ELR (cell line): ENCODE measurements around the gene HIF1A.
A peak's percentile ranks its signal among the peaks of the same experiment; 100 is the strongest.
"Not testable (repeated sequence)": the region's sequence is repeated elsewhere in the genome, so short reads cannot be mapped to it uniquely, and the experiment has no call there.

Experiments used
- DNase-seq: peaks from one replicate; pipeline ENCODE4 v3.0.0-alpha.2; 2015; ENCODE audit warnings: low read depth

HIF1A gene

DNA sequence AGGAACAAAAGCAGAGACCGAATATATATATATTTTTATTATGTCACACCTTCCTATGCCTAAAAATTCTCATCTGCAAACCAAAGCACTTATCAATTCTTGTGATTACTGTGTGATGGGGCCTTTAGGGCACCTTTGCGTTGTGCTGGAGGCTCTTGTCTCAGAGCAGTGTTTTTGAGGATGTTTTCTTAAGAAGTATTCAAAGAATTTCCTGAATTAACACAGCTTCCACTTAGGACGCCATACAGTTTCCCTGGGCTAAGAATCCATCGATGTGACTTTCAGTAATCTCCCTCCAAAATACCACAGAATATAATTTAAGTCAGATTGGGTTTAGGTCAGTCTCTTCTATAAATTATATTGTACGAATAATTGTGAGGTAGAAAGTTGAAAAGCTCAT, 22.0 kb upstream of the HIF1A start:
- no peak for DNase-seq

DNA sequence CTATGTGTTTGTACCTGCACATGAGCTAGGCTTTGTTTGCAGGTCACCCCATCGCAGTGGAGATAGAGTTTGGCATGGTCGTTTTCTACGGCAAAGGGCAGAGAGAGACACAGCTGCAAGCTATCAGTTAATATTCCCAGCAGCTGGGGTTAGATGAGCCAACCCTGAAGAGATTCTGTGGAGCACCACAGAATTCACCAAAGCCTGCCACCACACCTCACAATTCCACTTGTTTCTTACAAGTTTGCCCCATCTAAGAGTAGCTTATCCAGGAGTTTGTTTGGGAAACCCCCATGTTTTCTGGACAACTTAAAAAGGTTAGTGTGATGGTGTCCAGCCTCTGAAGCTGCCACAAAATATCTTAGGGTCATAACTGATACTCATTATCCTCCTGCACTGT, 20.0 kb upstream of the HIF1A start:
- no peak for DNase-seq

DNA sequence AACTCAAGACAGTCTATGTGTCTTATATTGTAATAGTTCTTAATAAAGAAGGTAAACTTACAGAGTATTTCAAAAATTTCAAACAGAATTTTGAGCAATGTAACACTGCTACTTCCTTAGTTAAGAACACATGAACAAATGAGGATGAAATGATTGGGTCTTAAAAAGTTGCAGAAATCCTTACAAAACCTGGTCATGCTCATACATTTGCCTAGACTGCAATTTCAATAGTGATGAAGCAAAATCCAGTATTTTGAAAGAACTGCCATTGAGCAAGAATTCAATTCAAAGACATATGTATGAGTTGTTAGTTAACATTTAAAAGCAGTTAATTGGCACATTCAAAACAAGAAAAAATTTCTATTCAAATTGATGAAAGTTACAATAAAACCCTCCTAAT, 17.8 kb upstream of the HIF1A start:
- DNase-seq: no peak

DNA sequence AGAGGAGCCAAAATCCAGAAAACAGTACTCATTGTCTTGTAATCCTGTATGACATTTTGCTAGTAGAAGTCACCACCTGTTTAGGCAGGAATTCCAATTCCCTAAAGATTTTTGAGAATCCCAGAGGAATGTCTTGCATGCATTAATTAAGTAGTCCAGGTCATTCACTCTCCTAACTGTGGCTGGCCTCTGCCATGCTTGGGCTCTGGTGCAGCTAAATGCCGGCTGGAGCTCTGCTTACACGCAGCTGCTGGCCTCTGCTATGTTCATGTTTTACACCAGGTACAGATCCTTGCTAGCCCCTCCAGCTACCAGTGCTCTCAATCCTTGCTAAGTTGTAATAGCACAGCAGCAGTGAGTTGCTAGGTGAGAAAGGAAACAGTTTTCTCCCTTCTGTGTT, 16.3 kb upstream of the HIF1A start:
- DNase-seq: no peak

DNA sequence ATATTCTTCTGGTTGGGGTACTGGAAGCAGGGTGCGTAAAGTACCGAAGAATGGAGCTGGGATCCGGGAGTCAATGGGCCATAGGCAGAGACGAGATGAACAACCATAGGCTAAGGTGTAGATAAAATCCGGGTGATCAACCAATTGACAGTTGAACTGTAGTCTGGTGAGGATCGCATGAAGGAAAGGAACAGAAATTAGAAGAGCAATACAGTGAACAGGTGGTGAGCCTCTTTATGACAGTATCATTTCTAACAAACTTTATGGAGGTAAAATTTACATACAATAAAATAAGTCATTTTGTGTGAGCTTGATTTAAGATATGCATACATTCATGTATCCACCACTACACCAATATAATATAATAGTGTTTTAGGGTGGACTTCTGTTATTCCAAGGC, 13.9 kb upstream of the HIF1A start:
- no peak for DNase-seq

DNA sequence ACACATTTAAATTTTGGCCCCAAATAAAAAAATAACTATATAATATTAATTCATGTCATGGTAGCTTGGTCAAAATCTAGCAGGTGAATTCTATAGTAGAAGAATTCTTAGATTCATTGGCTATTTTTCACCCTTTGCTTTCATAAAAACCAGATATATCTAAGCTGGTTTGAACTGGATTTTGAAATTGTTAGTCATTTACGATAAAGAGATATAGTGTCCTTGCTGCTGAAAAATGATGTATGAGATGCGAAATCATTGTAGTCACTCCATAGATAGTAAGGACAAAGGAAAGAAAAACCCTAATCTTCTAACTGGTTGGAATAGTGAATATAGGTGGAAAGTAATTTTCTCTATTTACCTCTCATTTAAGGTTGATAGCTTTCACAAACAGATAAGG, 12.2 kb upstream of the HIF1A start:
- no peak for DNase-seq

DNA sequence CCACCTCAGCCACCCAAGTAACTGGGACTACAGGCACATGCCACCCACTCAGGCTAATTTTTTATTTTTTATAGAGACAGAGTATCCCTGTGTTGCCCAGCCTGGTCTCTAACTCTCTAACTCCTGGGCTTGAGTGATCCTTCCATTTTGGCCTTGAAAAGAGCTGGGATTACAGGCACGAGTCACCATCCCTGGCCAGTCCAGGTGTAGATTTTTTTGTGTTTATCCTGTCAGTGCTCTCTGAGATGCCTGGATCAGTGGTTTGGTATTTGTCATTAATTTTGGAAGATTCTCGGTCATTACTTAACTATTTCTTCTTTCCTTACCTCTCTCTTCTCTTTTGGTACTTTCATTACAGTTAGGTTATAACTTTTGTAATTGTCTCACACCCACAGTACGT, 5.3 kb upstream of the HIF1A start:
- no peak for DNase-seq

DNA sequence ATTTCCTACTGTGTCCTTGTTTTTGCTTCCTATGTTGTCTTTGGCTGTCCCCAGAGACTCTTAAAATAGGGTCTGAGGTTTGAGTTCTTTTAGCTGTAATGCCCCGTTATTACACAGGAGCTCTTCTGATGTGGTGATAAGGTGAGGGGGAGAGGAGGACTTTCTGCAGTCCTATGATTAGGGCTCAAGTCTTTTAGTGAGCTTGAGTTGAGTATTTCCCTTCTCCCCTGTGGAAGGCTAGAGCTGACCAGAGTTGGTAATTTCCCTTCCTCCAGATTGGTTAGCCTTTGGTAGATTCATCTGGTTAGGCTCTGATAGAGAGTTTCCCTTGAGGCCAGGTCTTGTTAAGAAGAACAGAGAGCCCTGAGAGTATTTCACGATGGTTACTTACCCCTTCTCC, 4.3 kb upstream of the HIF1A start:
- no peak for DNase-seq

DNA sequence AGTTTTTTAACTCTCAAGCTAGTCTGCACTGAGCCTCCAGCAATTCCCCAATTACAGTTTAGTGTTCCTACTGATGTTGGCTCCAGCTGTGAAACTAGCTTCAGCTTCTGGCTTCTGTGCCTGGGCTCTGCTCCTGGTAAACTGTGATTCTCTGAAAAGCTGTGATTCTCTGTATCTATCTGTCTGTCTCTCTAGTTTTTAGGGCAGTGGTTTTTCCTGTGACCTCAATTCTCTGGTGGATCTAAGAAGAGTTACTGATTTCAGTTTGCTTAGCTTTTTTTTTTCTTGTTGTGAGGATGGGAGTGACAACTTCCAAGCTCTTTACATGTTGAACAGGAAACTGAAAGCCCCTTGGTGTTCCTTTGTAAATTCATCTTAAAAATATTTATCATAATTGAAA, 3.8 kb upstream of the HIF1A start:
- no peak for DNase-seq

DNA sequence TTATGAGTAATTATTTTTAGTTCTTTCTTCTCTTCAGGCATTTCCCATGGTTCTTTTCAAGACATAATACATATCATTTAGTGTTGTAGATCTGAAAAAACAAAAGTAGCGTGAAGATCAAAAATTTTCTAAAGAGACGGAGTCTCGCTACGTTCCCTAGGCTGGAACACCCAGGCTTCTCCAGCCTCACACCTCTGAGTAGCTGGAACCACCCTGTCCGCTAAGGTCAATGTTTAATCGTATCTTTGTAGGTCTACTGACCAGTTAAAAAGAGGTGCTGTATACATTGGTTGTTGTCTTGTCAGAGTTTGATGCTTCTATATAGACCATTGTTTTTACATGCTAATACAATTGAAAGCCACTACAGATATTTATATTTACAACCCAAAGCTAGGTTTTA, 1.3 kb upstream of the HIF1A start:
- DNase-seq: no peak

DNA sequence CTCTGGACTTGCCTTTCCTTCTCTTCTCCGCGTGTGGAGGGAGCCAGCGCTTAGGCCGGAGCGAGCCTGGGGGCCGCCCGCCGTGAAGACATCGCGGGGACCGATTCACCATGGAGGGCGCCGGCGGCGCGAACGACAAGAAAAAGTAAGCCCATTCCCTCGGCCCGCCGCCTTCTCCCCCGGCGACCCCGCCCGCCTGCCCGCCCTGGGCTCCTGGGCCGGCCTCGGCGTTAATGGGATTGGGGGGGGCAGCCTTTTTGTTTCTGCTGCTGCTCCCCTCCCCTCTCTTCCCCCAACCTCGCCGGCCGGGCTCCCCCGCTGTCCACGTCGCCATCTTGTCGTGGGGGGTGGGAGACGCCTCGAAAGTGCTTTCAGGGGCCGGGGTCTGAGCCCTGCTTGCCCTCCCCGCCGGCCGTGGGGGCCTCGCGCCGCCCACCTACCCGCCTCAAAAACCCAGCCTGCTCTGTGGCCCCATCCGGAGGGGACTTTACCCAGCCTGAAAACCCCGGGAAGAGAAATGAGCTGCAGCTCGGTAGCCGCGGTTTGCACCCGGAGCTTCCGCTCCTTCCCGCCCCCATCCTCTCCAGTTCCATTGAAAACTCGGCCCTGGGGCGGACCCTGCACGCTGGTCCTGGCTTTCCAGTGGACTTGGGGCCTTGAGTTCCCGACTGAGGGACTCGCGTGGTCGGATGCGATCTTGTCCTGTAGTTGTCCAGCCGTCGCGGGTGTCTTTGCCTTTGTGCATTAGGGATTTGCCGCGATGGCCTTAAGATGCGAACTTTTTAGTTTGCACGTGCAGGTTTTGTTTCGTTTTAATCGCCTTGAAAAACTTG, 598 bp downstream of the HIF1A start:
- peak; percentile 68 for DNase-seq

DNA sequence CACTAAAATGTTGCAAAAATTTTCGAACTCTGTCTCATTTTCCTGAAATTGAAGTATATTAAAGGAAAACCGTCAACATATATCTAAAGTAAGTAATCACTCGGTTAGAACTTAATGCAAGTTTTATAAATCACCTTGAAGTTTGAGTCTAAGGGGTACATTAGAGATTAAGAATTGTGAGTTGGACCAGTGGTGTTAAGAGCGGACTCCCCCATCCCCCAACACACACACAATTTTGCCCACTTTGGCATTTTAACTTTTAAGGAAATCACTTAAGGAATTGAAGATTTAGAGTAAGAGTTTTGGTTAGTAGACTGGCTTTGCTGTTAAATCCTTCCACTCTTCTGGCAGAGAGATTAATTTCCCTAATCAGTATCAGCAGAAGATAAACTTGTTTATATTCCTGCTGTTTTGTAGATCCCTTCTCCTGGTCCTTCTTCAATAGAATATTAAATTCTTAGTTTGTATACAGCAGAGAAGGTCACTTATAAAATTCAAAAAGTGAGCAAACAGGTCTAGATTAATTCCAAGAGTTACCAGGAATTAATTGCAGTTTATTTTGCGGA, 1.5 kb downstream of the HIF1A start:
- DNase-seq: peak; percentile 37

DNA sequence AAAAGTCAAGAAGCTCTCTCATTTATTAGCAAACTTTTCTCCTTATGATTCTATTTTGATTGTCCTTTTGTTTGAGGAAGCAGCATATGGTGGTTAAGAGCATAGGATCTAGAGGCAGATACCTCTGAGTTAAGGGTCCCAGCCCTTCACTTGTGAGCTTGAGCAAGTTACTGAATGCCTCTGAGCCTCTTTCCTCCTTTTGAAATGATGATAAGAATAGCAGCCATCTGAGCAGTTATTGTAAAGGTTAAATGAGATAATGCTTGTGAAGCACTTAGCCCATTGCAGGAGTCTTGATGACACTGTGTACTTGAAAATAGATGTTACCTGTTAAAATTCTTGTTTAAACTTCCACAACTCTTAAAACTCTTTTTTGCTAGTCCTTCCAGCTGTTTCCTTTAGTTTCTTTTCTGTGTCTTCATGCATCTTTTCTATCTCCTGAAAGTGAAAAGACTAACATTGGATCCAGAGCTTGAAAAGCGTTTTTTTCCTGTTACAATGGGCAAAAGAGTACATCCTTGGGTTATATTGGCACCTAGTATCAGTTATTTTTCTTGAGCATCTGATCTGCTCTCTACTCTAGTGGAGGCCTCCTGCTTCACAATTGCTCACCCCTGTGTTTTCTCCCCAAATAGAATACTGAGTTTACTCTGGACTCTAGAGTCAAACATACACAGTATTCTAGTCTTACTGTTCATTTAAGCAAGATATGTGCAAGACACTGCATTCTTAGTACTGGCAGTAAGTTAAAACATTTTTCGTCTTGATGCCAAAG, 3.1 kb downstream of the HIF1A start:
- peak; percentile 32 for DNase-seq

DNA sequence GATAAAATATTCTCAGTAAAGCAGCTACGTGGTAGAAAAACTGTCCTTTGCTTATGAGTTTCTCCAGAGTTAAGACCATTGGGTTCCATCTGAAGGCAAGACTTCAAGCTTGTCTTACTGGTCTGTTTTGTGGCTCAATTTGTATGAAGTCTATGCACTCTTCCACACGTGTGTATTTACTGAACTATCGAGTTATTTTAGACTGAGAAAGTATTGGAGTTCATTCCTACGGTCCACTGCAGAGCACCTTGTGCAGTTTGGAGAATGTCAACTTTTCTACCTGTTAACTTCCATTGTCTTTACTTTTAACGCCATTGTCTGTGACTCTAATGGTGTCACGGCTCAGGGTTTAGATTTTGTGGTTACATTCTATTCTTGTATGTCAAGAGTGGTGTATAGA, 3.7 kb downstream of the HIF1A start:
- no peak for DNase-seq

DNA sequence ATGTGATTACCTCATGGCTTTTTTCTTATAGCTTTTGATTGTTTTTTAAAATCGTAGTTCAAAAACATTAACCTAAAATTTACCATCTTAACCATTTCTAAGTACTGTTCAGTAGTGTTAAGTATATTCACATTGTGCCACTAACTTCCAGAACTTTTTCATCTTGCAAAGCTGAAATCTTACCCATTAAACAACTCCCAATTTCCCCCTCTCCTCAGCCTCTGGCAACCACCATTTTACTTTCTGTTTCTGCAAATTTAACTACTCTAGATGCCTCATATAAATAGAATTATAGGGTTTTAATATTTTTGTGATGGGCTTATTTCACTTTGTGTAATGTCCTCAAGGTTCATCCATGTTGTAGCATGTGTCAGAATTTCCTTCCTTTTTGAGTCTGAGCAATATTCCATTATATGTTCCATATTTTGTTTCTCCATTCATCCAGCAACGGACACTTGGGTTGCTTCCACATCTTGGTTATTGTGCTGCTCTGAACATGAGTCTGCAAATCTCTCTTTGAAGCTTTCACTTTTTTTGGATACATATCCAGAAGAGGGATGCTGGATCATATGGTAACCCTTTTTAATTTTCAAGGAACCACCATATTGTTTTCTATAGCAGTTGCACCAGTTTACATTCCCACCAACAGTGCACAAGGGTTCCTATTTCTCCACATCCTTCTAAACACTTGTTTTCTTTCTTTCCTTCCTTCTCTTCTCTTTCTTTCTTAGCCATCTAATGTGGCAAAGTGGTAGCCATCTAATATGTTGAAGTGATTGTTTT, 5.0 kb downstream of the HIF1A start:
- DNase-seq: no peak

DNA sequence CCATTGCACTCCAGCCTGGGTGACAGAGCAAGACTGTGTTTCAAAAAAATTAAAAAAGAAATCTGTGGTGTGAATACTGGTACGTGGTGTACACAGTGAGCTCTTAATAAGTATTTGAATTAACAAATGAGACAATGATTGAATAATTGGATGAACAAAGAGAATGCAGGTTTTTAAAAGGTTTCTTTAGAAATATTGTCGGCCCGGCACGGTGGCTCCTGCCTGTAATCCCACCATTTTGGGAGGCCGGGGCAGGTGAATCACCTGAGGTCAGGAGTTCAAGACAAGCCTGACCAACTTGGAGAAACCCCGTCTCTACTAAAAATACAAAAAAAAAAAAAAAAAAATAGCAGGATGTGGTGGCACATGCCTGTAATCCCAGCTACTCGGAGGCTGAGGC, 6.6 kb downstream of the HIF1A start:
- DNase-seq: no peak

DNA sequence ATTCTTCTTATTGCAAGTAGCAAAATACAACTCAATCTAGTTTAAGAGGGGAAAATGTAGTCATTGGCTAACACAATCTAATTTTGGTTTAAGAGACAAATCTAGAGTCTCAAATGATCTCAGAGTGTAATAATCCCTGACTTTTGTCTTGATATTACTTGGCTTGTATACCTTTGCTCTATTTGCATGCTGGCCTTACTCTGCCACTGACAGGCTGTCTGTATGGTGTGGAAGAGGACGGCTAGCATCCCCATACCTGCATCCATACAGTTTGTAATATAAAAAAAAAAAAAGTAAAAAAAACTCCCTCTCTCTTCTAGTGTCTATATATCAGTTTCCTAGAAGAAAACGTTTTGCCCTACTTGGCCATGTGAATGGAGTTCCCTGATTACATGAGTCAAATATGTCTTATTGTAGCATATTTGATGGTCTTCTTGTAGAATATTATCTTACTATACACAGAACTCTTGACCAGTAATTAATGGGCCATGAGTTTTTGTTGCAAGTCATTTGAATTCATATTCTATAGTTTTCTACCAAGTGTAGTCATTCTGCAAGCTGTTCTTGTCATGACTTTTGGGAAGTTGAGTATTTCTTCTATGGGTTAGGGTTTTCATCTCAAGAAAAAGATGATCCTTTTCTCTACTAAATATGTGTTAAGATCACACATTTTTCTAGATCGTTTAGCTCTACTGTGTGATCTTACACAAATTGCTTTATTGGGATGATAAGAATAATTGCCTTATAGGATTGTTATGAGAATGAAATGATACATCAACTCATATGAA, 8.2 kb downstream of the HIF1A start:
- no peak for DNase-seq

DNA sequence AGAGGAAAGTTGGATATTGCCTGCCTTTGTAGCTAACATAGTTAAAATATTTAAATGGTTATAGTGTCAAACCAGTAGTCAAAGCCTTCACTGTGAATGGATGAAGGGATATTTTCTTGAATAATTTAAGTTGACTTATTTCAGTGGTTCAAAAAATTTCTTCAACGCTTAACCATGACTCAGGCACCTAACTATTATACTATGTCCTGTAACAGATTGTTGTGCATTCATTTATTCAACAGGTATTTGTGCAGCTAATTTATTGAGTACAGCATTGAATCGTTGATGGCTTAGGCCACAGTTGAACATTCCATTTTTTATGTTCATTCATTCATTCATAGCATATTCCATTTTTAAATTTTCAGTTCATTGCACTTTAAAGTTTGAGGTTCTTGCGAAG, 9.2 kb downstream of the HIF1A start:
- DNase-seq: no peak

DNA sequence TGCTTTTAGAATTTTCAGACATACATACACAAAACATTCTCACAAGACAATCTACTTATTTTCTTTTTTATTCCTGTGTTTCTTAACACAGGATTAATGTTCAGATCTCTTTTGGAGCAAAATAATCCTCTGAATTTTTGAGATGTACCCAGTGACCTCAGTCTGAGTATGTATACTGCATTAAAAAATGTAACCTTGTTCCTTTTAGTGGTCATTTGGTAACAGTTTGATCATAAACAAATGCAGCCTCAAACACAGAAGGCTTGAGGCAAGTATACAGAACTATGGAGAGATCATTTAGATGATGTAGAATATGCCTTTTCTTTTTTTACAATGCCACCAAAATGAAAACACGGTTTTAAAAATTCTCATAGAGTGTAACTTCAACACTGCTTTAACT, 9.7 kb downstream of the HIF1A start:
- DNase-seq: no peak

DNA sequence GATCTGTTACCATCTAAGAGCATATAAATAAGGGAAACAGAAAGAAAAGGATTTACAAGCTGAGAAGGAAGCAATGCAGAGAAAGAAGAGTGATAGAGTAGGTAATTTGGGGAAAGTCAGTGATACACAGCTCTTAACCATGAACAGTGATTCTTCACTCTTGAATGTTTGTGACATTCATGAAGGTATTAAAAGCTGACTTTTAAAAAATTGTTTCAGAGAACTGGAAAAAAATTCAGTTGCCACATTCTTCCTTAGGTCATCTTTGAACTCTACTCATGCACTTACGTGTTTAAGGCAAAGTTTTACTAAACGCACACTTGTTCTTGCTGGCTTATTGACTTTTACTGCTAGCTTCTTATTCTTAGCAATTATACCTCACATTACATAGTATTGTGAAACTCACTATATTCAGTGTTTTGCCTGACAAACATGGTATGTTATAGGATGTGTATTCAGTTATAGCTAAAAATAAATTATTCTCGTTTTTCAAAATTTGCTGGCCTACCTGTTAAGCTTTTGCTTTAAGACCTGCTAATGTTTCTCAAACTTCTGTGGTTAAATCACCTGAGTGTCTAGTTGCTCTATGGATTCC, 10.9 kb downstream of the HIF1A start:
- DNase-seq: no peak

DNA sequence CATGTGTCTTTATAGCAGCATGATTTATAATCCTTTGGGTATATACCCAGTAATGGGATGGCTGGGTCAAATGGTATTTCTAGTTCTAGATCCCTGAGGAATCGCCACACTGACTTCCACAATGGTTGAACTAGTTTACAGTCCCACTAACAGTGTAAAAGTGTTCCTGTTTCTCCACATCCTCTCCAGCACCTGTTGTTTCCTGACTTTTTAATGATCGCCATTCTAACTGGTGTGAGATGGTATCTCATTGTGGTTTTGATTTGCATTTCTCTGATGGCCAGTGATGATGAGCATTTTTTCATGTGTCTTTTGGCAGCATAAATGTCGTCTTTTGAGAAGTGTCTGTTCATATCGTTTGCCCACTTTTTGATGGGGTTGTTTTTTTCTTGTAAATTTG, 12.5 kb downstream of the HIF1A start:
- DNase-seq: not testable (repeated sequence)
